Renal cortical epithelial cell (primary cell): Measurements from ENCODE around the gene CASZ1. TPM values are rescaled to one million over a fixed set of nuclear protein-coding genes. Genes with fewer than 3 reads are reported as not detected.
A peak's percentile ranks its signal among the peaks of the same experiment; 100 is the strongest.

ENCODE experiments used
- DNase-seq: peaks from one replicate; pipeline ENCODE4 v3.0.0-alpha.2; 2011; ENCODE audit warnings: low read depth
- total RNA-seq: library from RNA; depleted of rRNA; stranded (reverse); fragments of >200 nt; gene quantifications from 2 replicates; pipeline ENCODE4 v1.2.3, GENCODE V29; 2014

The CASZ1 gene
- total RNA-seq, 1 donor from 2014 or later, result 8.9 TPM

DNA sequence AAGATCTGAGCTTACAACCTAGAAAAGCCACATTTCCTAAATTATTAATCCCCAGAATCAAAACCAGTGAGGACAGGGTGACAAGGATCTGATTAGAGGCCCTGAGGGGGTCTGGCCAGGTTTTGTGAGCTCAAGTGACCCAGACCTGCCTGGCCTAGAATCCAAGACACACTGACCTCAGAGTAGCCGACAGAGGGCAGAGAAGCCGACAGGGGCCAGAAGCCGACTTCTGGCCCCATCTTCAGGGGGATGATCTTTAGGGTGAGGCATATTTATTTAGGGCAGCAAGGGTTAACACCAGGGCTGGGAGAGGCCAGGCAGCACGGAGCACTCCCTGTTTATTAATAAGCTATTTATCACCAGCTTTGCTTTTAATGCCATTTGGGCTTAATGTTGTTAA lies 45.3 kb downstream of the CASZ1 start:
- DNase-seq, result no peak

DNA sequence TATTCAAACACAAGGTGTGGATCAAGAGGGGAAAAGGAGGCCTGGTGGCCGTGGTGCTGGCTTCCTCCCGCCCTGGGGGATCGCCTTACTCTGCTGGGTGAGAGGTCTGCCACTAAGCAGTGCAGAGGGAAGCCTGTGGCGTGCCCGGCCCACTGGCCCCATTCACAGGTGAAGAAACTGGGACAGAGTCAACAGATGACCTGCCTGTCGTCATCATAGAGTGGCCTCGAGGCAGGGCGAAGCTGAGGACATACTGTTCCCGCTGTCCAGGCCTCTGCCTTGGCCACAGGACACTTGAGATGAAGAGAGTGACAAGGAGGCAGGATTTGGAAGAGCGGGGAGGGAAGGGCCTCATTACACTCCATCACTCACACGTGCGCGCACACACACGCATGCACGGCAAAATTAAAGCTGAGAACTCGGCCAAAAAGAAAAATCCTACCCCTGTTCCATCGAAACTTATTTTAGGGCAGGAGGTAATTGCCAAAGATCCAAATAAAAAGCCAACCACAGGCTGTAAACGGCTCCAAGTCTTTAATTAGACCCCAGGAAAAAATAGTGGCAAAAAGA lies 50.5 kb downstream of the CASZ1 start:
- DNase-seq, result no peak

DNA sequence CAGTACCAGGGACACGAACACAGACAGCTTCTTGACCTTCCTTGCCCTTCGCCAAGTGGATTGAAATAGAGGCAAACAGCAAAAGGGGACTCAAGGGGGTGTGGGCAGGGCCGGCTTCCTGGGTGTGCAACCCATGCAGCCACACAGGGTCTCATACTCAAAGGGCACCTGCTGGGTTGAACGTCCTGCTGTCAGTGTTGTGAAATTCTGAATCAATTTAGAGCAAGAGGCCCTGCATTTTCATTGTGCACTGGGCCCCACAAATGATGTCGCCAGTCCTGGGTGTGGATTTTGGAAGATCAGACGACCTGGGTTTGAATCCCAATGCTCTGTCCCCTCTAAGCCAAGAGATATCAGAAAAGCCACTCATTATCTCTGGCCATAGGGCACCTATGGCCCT lies 51.1 kb downstream of the CASZ1 start:
- no peak for DNase-seq

DNA sequence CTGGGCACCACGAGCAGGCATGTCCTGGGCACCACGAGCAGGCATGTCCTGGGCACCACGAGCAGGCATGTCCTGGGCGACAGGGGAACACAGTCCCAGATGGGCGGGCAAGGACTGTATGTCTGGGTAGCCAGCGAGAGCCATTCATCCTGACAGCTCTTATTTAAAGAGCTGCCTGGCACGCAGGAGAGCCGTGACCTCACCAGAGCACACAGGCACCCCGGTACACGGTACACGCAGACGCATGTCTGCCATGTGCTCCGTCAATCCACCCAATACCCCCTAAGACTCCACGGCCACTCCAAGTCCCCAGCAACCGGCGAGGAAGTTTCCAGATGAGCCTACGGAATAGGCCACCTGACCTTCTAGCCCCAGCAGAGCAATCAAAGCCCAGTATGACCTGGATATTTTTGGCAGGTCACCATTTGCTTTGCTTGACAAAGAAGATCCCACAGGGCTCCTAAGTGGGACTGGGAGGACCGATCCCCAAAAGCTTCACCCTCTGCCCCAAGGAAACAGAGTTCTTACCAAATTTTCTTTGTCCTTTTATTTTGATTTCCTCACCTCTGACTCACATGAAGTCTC lies 51.7 kb downstream of the CASZ1 start:
- no peak for DNase-seq

DNA sequence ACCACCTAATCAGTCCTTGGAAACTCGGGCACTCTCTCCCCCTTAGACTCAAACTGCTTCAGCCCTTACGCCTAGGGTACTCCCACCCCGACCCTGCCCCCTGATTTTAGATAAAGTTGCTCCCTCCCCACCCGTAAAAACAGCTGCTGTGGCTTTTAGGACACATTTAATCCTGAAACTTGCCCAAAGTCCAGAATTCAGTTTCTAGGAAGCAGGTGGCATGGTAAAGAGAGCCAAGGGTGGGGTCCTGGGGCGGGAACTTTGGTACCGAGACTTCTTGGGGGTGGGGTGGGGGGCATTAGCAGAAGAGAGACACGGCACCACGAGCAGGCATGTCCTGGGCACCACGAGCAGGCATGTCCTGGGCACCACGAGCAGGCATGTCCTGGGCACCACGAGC lies 52.4 kb downstream of the CASZ1 start:
- DNase-seq, result no peak

DNA sequence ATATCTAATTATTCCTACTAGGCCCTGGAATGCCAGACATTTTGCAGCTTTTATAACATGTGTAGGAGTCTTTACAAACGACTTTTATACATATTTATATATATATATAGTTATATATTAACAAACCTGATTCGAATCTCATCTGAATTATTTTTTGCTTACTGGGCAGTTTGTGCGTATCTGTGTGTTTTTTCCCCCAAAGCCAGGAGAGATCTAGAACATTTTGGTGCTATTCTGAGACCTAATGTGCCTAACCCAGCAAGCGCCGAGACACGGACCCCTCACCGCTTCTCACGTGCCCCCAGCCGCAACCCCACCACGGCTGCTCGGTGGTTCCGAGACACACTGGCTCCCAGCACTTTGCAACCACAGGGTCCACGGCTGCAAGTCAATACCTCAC lies 54.8 kb downstream of the CASZ1 start:
- no peak for DNase-seq

DNA sequence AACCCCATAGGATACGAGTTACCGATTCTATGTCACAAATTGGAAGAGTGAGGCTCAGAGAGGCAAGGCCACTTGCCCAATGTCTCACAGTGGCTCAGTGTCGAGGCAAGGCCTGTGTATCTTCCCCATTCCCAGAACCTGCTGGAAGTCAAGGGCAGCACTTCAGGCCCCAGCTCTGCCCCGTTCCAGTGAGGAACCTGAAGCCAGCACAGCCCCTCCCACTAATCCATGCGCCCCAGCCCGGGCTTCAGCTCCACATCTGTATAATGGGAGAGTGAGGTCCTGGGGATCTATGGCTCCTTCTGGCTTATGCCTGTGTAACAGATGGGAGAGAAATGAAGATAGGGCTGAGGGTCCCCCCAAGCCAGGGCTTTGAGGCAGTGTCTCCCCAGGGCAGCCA lies 56.3 kb downstream of the CASZ1 start:
- no peak for DNase-seq

DNA sequence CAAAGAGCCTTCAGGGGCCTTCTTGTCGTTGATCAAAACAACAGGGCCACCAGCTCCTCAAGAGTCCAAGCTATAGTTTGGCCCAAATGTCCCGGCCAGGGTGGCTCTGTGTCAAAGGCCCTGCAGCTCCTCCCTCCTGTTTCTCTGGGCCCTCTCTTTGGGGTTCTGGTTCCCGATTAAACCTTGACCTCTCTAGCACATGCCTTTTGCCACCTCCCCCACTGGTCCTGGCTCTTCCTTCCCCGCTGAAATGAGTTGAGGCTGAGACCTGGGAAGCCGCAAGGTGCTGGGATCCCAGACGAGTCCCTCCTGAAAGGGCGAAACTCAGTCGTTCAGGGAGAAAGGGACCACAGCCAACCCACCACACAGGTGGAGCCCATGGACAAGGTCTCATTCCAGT lies 56.9 kb downstream of the CASZ1 start:
- no peak for DNase-seq

DNA sequence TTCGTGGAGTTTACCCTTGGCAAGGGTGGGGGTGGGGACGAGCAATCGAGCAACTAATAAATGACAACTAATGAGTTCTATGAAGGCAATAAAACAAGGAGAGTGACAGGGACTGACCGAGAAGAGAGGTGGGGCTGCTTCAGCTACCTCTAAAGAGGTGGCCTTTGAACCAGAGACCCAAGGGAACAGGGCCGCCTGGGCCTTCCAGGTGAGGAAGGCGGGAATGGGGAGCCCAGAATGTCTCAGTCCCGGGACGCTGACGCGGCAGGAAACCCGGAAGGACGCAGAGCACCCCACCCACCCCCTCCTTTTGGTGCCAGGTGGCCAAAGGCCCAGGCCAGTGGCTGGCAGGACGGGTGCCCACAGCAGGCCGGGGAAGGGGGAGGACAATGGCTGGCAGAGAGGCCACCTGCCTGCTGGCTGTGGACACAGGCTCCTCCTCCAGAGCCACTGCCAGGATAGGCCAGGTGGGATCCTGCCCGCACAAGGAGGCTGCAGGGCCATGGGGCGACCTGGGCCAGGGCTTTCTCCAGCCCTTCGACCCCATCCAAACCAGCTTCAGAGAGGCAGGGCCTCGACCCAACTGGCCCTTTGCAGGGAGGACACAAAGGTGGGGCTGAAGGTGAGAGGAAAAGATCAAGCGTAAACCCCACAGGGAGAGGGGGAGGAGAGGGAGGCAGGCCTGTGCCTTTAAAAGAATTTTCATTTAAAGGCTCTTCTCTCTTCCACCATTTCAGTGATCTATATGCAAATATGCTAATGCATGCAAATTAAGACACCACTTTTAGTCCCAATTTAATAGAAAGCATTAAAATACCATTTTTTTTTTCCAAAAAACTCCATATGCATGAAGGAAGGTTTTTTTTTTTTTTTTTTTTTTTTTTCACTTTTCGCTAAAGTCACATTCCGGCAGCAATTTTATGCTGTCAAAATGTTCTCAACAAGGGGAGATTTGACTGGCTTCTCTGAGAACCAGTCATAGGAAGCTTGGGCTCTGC lies 58.1 kb downstream of the CASZ1 start:
- no peak for DNase-seq

DNA sequence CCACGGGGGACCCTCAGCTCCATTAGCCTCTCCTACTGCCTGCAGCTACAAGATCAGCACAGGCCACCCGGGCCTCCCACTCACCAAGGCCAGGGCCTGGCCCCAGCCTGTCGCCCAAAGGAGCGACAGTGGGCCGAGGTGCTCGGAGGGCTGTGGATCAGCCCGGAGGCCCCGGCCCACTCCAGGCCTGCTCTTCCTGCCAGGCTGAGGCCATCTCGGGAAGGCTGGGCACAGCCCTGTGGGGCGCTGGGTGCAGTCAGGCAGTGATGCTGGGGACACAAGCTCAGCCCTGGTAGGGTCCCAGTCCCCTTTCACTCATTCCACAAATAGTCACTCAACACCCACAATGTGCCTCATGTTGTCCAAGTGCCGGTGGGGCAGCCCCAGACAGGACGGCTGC lies 58.8 kb downstream of the CASZ1 start:
- DNase-seq, result no peak

DNA sequence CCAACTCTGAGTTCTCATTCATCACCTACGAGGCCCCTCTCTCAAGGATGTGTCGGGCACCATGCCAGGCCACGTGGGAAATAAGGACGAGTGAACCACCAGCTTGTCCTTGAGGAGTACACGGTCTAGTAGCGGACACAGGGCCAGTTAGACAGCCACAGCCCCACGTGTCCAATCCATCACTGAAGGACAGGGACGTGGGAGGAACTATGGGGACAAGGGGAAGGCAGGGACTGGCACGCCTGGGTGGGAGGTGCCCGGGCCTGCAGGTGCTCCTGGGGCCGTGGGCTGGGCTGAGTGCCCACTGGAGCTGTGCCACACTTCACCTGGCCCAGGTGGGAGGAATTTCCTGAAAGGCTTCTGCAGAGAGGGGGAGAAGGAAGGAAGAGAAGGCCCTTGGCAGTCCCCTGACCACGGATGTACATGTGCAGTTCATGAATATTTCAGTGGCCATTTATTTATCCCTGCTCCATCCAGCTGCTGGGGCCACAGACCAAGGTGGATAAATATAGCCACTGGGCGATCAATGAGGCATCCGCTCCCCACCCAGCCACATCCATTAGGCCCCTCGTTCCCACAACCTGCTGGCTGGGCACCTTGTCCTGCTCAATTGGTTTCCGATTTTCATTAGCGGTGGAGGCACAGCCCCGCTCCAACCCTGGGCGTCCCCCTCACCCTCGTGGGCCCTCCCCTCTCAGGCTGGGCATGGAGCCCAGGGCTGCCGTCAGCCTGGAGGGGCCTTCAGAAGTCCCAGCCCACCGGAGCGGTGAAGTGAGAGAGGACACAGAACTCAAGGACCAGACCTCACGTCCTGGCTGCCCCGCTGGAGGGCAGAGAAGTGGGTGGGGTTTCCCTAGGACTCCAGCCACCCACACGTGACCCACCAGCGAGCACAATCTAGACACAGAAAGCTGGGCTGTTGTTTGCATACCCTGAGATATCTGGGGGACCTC lies 59.5 kb downstream of the CASZ1 start:
- DNase-seq, result no peak

DNA sequence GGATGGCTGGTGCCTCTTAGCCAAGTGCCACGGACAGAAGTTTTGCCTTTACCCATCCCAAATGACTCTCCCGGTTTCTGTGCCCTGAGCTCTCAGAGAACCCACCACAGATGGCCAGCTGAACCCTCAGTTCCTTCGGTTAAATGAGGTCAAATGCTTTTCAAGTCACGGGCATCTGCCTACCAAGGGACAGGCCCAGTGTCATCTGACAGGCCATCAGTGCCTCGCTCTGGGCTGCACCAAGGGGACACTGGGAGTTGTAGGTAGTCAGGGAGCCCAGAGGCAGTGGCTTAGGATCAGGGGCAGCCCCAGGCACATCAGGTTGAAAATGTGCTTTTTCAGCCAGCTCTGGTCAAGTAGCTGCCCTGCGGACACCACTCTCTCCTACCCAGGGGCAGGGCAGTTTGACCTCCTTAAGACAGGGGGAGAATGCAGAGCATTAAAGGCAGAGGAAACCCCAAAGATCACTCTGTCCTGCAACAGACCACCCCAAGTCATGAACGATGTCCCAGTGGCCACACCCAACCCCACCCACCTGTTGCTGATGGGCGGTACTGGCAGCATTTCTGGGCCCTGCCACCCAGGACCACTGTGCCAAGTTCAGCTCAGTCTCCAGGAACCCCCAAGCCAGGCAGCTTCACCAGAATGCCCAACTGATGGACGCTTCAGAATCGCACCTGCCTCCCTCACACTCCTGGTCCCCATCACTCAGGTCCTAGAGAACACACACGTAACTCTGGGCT lies 60.7 kb downstream of the CASZ1 start:
- DNase-seq, result no peak

DNA sequence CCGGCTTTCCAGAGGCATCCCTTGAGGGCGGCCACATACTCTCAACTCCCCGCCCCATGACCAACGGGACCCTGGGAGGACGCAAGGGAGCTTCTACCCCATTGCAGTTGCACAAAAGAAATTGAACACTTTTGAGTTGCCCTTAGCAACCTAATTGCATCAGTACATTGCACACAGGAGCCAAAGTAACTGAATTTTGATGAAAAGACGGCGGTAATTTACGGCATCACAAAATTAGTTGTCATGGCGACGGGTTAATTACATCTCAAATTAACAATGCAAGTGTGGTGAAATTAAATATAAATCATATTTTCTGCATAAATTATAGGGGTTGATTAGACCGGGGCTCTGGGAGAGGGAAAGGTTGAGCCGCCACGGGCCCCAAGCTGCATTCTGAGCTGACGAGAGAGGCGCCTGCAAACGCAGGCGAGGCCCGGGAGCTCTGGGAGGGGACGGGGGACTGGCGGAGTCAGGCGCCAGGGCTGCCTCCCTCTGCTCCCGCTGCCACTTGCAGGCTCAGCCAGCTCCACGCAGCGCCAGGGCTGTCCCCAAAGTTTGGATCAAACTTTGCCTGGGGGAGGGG lies 61.4 kb downstream of the CASZ1 start:
- DNase-seq, result no peak

DNA sequence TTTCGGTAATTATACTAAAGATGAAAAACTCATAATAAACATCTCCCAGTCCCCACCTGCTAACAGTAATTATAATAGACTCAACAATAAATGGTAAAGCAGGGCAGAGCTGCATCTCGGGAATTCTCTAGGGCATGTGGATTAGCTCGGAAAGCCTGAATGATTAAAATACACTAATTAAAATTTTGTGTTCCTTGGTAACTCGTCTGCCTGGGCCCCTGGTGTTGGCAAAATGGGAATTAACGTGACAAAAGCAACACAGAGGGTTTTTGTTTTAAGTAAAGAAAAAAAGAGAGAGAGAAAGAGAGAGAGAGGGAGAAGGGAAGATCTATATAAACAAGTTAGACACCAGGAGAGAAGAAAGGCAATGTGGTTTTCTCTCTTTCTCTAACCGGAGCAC lies 62.1 kb downstream of the CASZ1 start:
- no peak for DNase-seq

DNA sequence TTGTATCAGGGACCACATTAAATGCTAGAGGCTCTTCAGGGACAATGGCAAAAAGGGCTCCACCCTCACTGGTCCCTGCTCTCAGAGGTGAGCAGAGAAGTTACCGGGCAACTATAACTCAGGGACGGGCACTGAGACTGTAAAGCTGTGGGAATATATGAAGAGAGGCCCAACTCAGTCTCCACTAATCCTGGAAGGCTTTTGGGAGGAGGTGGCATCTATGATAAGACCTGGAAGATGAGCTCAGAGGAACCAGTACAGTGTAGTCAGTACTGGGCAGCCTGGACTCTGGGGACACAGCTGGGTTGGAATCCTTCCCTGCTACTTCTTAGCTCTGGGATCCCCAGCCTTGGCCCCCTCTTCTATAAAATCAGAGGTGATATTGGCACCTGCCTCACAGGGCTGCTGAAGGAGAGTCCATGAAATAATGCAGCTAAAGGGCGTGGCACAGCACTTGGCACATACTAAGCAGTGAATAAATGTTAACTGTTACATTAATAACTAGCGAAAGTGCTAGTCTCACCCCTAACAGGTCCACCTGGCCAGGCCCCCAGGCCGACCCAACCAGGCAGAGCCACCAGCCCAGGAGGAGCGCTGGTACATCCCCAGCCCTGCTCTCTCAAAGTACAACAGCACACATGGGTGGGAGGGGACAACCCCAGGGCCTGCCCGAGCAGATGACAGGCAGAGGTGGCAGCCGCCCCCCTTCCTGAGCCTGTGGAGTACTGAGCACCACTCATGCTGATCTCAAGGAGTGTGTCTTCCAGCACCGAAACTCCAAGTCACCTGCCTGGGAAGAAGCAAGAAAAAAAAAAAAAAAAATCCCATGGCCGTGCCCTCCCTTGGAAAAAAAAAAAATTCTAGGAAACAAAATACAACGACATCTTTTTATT lies 62.7 kb downstream of the CASZ1 start:
- DNase-seq, result no peak

DNA sequence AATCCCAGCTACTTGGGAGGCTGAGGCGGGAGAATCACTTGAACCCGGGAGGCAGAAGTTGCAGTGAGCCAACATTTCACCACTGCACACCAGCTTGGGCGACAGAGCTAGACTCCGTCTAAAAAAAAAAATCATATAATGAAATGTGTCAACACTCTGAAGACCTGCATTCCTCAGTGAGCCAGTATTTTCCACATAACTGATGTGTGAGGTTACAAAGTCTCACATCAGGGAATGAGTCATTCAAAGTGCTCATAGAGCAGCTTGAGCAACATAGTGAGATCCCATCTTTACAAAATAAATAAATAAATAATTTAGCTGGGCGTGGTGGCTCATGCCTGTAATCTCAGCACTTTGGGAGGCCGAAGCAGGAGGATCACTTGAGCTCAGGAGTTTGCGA lies 65.5 kb downstream of the CASZ1 start:
- DNase-seq, result peak; percentile 91

DNA sequence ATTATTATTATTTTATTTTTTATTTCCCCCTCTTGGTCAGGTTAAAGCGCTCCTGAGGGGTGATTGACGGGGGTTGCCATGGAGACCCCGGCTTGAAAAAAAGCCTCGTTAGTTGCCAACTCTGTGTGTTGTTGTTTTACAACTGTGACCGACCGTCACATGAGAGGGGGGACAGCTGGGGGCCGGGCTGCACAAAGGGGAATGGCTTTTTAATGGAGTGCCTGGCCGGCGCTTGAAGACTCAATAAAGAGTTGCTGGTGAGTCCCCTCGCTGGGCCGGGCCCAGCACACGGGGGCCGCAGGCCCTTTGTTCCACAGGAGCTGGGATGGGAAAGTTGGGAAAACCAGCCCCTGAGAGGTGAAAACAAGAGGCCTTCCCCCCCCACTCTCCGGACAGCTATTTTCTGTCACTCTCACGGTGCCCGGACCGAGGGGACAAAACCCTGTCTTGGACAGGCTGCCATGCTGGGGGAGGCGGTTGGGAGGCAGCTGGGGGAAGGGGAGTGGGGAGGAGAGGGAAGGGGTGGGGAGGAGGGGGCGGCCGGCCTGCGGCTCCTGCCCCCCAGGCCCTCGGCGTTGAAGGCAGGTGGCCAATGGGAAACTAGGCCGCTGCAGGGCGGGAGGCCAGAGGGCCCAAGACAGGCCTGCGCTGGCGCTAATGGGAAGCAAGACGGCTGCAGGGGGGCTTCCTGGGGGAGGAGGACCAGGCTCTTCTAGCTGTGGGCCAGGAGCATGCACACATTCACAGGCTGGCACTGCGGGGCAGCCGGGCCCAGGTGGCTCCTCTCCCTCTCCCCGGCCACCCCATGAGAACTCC lies 67.6 kb downstream of the CASZ1 start:
- DNase-seq, result no peak

DNA sequence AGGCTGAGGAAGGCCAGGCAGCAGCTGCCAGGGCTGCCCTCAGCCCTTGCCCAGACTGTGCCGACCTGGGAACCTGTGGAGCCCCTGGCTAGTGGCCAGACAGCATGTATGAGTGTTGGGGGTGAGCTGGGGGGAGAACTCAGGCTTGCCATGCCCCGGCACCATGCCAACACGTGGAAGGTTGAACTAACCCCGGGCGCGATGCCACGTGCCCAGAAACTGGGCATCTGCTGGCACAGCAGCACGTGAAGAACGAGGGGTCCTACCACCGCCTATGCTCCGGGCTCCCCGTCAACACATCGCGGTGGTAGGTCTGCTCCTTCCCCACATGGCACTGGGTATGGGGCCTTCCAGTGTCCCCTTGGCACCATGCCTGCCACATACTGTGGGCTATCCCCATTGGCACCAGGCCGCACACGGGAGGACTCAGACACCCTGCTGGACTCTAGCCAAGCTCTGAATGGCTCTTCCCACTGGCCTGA lies 68.7 kb downstream of the CASZ1 start:
- DNase-seq, result no peak

DNA sequence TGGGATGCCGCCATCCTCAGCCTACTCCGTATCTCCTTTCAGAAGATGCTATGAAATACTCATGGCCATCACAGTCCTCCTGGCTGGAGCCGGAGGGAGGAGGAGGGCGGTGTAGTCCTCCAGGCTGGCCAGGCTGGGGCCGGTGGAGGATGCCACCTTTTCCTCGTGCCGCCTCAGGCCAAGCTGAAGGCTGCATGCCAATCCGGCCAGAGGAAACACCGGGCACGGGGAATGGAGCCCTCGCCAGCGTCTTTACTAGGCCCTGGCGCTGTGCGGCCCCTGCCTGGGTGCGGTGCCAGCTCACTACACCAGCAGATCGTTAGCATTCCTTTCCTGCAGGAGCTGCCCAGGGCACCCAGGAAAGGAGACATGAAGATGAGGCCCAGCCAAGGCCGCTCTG lies 70.1 kb downstream of the CASZ1 start:
- peak; percentile 58 for DNase-seq
